Left ventricle myocardium inferior (tissue), 1 donor: ENCODE data around the gene STX7. TPM values are rescaled to one million over a fixed set of nuclear protein-coding genes. Genes with fewer than 3 reads are reported as not detected.

Source experiments
- DNase-seq: peaks from one replicate; pipeline ENCODE4 v3.0.0-alpha.2; 2020
- H3K27ac ChIP-seq: fragments of 200-600 bp; replicated peaks from 2 replicates; pipeline ENCODE4 v1.8.0; 2021
- H3K27me3 ChIP-seq: fragments of 200-600 bp; 2 replicates; pipeline ENCODE4 v1.8.0; 2021; ENCODE audit warnings: low read depth
- H3K36me3 ChIP-seq: fragments of 200-600 bp; 2 replicates; pipeline ENCODE4 v1.8.0; 2021
- H3K4me1 ChIP-seq: fragments of 200-600 bp; 2 replicates; pipeline ENCODE4 v1.8.0; 2021
- H3K4me3 ChIP-seq: fragments of 200-600 bp; 2 replicates; pipeline ENCODE4 v1.8.0; 2021; ENCODE audit warnings: mild to moderate bottlenecking, moderate library complexity
- H3K9me3 ChIP-seq: fragments of 200-600 bp; replicated peaks from 2 replicates; pipeline ENCODE4 v1.8.0; 2021
- CTCF ChIP-seq: fragments of 200-600 bp; IDR thresholded peaks from 2 replicates; pipeline ENCODE4 v1.8.0; 2021; ENCODE audit warnings: antibody characterized with exemption, mild to moderate bottlenecking, borderline replicate concordance
- intact Hi-C: fragments of 100-400 bp; cut with micrococcal nuclease; formaldehyde crosslinking; loops from one replicate; pipeline ENCODE4 v1.11.0; 2022
- total RNA-seq: library from RNA; stranded (reverse); fragmentation: NEBNext Ultra II Directional; extraction: Animal tissue kit (Norgen Biotek cat#: 25700); gene quantifications from one replicate; pipeline ENCODE4 v1.2.1, GENCODE V29; 2021
- donor health status: DM: no; HTN: yes; CAD: no; lungs with severe emphysema.

The STX7 gene
- total RNA-seq, 1 donor from 2014 or later: 48.4 TPM

DNA sequence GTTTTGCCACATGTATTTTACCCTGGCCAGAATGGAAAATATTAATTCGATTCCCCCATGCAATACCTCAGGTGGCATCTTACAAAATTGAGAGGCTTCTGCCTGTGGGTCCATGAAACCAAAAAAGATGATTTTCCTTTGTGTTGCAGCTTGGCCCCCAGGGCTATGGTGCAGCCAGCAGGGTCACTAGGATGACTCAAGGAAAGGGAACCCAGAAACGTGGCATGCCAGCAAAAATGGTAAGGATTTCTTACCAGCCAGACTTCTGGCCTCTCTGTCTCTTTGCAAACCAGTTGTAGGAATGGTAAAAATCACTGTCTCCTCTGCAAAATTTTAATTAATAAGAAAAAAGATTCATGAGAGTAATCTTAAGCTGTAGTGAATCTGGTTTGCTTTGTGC lies 13.5 kb upstream of the STX7 start:
- intact Hi-C loops: no loop called here
- H3K4me3 ChIP-seq: no peak overlapping the region

DNA sequence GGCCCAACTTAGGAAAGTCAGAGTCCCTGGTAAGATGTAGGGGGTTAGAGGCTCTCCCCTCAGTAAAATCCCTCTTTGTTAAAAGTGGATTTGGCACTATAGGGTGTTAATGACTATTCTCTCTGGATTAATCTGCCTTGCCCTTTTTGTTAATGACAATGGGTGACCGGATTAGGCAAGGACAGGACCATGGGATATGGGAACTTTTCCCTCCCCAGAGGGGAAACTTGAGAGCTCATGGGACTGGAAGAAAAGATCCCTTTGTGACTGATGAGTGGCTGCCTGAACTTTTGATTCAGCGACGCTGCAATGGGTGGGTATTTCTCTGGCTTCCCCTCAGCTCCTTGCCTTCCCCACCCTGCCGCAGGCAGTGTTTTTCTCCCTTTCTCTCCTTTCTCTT lies 12.9 kb upstream of the STX7 start:
- peaks cover 34% of the 10 kb centered on the region for H3K27me3 ChIP-seq
- DNase-seq: no peak
- no peak overlapping the region for H3K27ac ChIP-seq
- no peaks in the 10 kb centered on the region for H3K36me3 ChIP-seq
- H3K9me3 ChIP-seq: no peaks in the 10 kb centered on the region
- H3K4me3 ChIP-seq: no peak overlapping the region
- H3K4me1 ChIP-seq: no peaks in the 10 kb centered on the region
- intact Hi-C loops: no loop called here
- no peak for TF ChIP-seq CTCF

More for the DNA sequence above, 13.5 kb upstream of the STX7 start:
- Histone ChIP-seq H3K9me3 (no peaks in the 10 kb centered on the region), H3K27ac (no peak overlapping the region), H3K4me1 (no peaks in the 10 kb centered on the region), H3K36me3 (no peaks in the 10 kb centered on the region), H3K27me3 (peaks cover 34% of the 10 kb centered on the region)
- DNase-seq: no peak
- TF ChIP-seq CTCF: no peak

- no peak for DNase-seq
- Histone ChIP-seq H3K27me3 (peaks cover 28% of the 10 kb centered on the region), H3K36me3 (no peaks in the 10 kb centered on the region), H3K4me1 (no peaks in the 10 kb centered on the region), H3K27ac (no peak overlapping the region), H3K4me3 (no peak overlapping the region), H3K9me3 (no peaks in the 10 kb centered on the region)
- intact Hi-C loops: no loop called here
- no peak for TF ChIP-seq CTCF
Observed at GRCh38 chr6:132524646-132525045, 11.7 kb upstream of the STX7 start.

DNA sequence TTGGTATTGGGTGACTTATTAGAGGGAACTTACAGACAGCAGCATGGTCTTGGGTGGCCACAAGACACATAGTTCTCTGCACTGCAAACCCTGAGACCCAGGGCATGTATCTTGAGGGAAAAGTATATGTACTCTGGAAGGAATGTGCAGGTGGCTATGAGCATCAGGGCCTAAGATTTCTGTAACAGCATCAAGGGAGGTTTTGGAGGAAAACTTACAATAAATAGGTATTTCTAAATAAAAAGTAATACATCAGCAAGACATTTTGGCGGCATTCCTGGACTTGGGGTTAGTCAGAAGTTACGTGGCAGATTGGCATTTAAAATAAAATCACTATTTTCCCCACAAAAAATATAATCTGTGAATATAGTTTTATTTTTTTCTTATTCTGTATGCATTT lies 8.0 kb upstream of the STX7 start:
- no peak overlapping the region for H3K27ac ChIP-seq
- TF ChIP-seq CTCF: no peak
- DNase-seq: no peak
- intact Hi-C loops: no loop called here
- no peaks in the 10 kb centered on the region for H3K9me3 ChIP-seq
- H3K36me3 ChIP-seq: no peaks in the 10 kb centered on the region
- peaks cover 5% of the 10 kb centered on the region for H3K27me3 ChIP-seq
- no peaks in the 10 kb centered on the region for H3K4me1 ChIP-seq
- no peak overlapping the region for H3K4me3 ChIP-seq

DNA sequence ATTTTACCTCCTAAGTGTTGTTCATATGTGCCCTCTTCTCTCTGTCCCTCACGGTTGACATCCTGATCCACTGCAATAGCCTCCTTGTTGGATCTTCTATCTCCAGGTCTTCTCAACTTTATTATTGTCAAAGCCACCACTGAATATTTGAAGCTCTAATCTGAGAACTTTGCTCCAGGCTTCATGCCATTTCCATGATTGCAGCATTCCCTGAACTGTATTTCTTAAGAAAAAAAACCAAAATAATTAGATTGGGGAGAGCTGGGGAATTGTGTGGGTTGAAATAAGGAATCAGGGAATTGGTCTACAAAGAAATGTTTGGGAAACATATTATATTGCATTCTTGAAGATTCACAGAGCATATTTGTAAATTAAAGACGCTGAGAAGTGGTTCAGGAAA lies 2.5 kb upstream of the STX7 start:
- DNase-seq: no peak
- no peaks in the 10 kb centered on the region for H3K27me3 ChIP-seq
- intact Hi-C loops: no loop called here
- no peaks in the 10 kb centered on the region for H3K9me3 ChIP-seq
- H3K27ac ChIP-seq: no peak overlapping the region
- H3K4me3 ChIP-seq: no peak overlapping the region
- H3K4me1 ChIP-seq: peaks cover 36% of the 10 kb centered on the region
- TF ChIP-seq CTCF: no peak
- H3K36me3 ChIP-seq: no peaks in the 10 kb centered on the region
